NB4 (cell line): ENCODE results near the gene SAMD4A.

Source experiments
- MYC ChIP-seq: IDR thresholded peaks from 2 replicates; pipeline ENCODE4 v1.6.1; 2011; ENCODE audit warnings: low read depth, low read length
- POLR2A ChIP-seq: IDR thresholded peaks from 2 replicates; pipeline ENCODE4 v1.6.1; 2011; ENCODE audit warnings: mild to moderate bottlenecking; ENCODE audit not compliant: insufficient read length; ENCODE audit errors: extremely low read depth
- TF ChIP-seq, protein P1 (sequence below): IDR thresholded peaks from one replicate; pipeline ENCODE4 v1.5.1; 2012; ENCODE audit warnings: low read depth, low read length
- TF ChIP-seq, protein P2 (sequence below): IDR thresholded peaks from 2 replicates; pipeline ENCODE4 v1.6.1; 2011; ENCODE audit warnings: low read depth, low read length

DNA sequence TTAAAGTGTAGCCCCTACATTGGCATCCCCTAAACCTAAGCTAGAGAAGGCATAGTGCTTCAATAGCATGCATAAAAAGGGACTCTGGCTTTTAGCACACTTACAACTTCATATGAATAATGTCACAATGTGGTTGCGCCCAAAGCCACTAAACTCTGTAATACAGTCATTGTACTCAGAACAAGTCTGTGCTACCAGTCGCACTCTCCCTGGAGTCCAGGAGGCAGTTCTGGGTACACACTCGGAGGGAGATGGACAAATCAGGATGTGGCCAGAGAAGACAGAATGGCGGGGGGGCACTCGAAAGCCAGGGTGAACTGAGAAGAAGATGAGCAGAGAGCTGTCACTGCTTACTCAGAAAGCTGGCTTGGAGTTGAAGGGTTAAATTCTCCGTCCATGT is 10.6 kb downstream of the SAMD4A start:
- TF ChIP-seq POLR2A (no peak), MYC (no peak)
- TF ChIP-seq, protein P1, sequence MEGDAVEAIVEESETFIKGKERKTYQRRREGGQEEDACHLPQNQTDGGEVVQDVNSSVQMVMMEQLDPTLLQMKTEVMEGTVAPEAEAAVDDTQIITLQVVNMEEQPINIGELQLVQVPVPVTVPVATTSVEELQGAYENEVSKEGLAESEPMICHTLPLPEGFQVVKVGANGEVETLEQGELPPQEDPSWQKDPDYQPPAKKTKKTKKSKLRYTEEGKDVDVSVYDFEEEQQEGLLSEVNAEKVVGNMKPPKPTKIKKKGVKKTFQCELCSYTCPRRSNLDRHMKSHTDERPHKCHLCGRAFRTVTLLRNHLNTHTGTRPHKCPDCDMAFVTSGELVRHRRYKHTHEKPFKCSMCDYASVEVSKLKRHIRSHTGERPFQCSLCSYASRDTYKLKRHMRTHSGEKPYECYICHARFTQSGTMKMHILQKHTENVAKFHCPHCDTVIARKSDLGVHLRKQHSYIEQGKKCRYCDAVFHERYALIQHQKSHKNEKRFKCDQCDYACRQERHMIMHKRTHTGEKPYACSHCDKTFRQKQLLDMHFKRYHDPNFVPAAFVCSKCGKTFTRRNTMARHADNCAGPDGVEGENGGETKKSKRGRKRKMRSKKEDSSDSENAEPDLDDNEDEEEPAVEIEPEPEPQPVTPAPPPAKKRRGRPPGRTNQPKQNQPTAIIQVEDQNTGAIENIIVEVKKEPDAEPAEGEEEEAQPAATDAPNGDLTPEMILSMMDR = no peak
- TF ChIP-seq, protein P2, sequence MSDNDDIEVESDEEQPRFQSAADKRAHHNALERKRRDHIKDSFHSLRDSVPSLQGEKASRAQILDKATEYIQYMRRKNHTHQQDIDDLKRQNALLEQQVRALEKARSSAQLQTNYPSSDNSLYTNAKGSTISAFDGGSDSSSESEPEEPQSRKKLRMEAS = no peak
